Measurements from ENCODE around the gene UNC45A. TPM values are rescaled to one million over a fixed set of nuclear protein-coding genes. Genes with fewer than 3 reads are reported as not detected.

Gene UNC45A
- total and polyA plus RNA-seq, 2 experiments from 2014 or later: 55.2 to 55.3 TPM

- Histone ChIP-seq H3K4me1 (ENCODE audit: insufficient read depth) (no peaks in the 10 kb centered on the region), H3K4me2 (no peak overlapping the region), H3K79me2 (no peaks in the 10 kb centered on the region), H3K9me2 (replicated peaks; ENCODE audit: insufficient read depth) (no peaks in the 10 kb centered on the region), H2AFZ (no peak overlapping the region), H3K36me3 (replicated peaks; ENCODE audit: insufficient read depth, low read depth) (no peaks in the 10 kb centered on the region), H3K27ac (no peak overlapping the region), H4K20me1 (ENCODE audit: insufficient read depth, poor library complexity, severe bottlenecking) (no peaks in the 10 kb centered on the region), H3K27me3 (no peaks in the 10 kb centered on the region), H3K9me3 (ENCODE audit: low read depth) (no peaks in the 10 kb centered on the region), H3K4me3 (no peak overlapping the region)
- 95% methylated on average over 22 of the region's 22 CpGs for WGBS (ENCODE audit: low lambda C conversion rate, missing lambda C conversion rate)
- TF ChIP-seq EZH2 (IDR thresholded peaks at IDR 0.05; ENCODE audit: borderline replicate concordance) (no peak), EZH2phosphoT487 (IDR thresholded peaks at IDR 0.05; ENCODE audit: low read depth, severe bottlenecking, unreplicated experiment) (no peak)
- TF ChIP-seq, protein P1, sequence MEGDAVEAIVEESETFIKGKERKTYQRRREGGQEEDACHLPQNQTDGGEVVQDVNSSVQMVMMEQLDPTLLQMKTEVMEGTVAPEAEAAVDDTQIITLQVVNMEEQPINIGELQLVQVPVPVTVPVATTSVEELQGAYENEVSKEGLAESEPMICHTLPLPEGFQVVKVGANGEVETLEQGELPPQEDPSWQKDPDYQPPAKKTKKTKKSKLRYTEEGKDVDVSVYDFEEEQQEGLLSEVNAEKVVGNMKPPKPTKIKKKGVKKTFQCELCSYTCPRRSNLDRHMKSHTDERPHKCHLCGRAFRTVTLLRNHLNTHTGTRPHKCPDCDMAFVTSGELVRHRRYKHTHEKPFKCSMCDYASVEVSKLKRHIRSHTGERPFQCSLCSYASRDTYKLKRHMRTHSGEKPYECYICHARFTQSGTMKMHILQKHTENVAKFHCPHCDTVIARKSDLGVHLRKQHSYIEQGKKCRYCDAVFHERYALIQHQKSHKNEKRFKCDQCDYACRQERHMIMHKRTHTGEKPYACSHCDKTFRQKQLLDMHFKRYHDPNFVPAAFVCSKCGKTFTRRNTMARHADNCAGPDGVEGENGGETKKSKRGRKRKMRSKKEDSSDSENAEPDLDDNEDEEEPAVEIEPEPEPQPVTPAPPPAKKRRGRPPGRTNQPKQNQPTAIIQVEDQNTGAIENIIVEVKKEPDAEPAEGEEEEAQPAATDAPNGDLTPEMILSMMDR (IDR thresholded peaks at IDR 0.05; ENCODE audit: poor library complexity): no peak
- no peak for DNase-seq (ENCODE audit: low spot score)
These were observed 20.6 kb upstream of the UNC45A start for GRCh38 chr15:90914305-90915080.

DNA sequence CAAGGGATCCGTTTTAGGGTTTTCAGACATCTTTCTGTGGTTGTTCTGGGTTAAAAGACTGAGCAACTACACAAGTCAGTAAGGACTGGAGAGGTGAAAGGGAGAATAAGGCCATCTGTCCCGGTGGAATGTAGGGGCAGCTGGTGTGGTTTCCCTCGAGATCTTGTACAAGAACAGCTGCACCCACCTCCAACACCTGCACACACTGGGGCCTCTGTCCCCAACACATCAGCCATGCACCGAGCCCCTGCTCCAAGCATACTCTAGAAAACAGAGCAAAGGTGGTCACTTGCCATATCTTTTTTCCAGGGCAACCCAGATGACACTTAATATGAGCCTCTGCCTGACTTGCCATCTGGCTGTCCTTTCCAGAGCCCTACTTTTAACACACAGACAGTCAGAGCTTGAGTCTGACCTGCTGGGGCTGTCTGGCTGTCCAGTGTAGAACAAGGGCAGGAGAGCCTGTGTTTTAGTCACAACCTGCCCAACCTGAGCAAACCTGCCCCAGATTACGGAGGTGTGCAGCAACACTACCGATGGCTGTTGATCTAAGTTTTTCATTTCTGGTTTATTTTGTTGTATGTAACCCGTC lies 19.8 kb upstream of the UNC45A start:
- no peaks in the 10 kb centered on the region for H3K36me3 ChIP-seq (replicated peaks; ENCODE audit: insufficient read depth, low read depth)
- DNase-seq (ENCODE audit: low spot score): no peak
- 95% methylated on average over 7 of the region's 7 CpGs for WGBS (ENCODE audit: low lambda C conversion rate, missing lambda C conversion rate)
- no peaks in the 10 kb centered on the region for H4K20me1 ChIP-seq (ENCODE audit: insufficient read depth, poor library complexity, severe bottlenecking)
- H3K4me1 ChIP-seq (ENCODE audit: insufficient read depth): no peaks in the 10 kb centered on the region
- H3K27me3 ChIP-seq: no peaks in the 10 kb centered on the region
- TF ChIP-seq, protein P1 (IDR thresholded peaks at IDR 0.05; ENCODE audit: poor library complexity): no peak
- TF ChIP-seq EZH2 (IDR thresholded peaks at IDR 0.05; ENCODE audit: borderline replicate concordance) (no peak), EZH2phosphoT487 (IDR thresholded peaks at IDR 0.05; ENCODE audit: low read depth, severe bottlenecking, unreplicated experiment) (no peak)
- no peaks in the 10 kb centered on the region for H3K9me3 ChIP-seq (ENCODE audit: low read depth)
- H3K4me2 ChIP-seq: no peak overlapping the region
- no peaks in the 10 kb centered on the region for H3K9me2 ChIP-seq (replicated peaks; ENCODE audit: insufficient read depth)
- H3K79me2 ChIP-seq: no peaks in the 10 kb centered on the region
- no peak overlapping the region for H3K27ac ChIP-seq
- H2AFZ ChIP-seq: no peak overlapping the region
- H3K4me3 ChIP-seq: no peak overlapping the region

- Histone ChIP-seq H3K4me1 (ENCODE audit: insufficient read depth) (no peaks in the 10 kb centered on the region), H3K4me3 (no peak overlapping the region), H3K27ac (no peak overlapping the region), H2AFZ (no peak overlapping the region), H3K9me2 (replicated peaks; ENCODE audit: insufficient read depth) (no peaks in the 10 kb centered on the region), H4K20me1 (ENCODE audit: insufficient read depth, poor library complexity, severe bottlenecking) (no peaks in the 10 kb centered on the region), H3K9me3 (ENCODE audit: low read depth) (no peaks in the 10 kb centered on the region), H3K79me2 (no peaks in the 10 kb centered on the region), H3K27me3 (no peaks in the 10 kb centered on the region), H3K4me2 (no peak overlapping the region), H3K36me3 (replicated peaks; ENCODE audit: insufficient read depth, low read depth) (no peaks in the 10 kb centered on the region)
- no peak for TF ChIP-seq EZH2phosphoT487 (IDR thresholded peaks at IDR 0.05; ENCODE audit: low read depth, severe bottlenecking, unreplicated experiment)
- TF ChIP-seq, protein P1 (IDR thresholded peaks at IDR 0.05; ENCODE audit: poor library complexity): no peak
- TF ChIP-seq EZH2 (IDR thresholded peaks at IDR 0.05; ENCODE audit: borderline replicate concordance): no peak
- no peak for DNase-seq (ENCODE audit: low spot score)
- WGBS (ENCODE audit: low lambda C conversion rate, missing lambda C conversion rate): 86% methylated on average over 25 of the region's 25 CpGs
These were observed 19.2 kb upstream of the UNC45A start for GRCh38 chr15:90915808-90916440.
